ENCODE measurements around the gene ATP6V1C2. TPM values are rescaled to one million over a fixed set of nuclear protein-coding genes. Genes with fewer than 3 reads are reported as not detected.
A peak's percentile ranks its signal among the peaks of the same experiment; 100 is the strongest.

Gene ATP6V1C2
- total and polyA plus RNA-seq, 2 donors (not counting 1 experiment from before 2014, with no cell fraction given) = under 0.01 TPM; not detected in 1

DNA sequence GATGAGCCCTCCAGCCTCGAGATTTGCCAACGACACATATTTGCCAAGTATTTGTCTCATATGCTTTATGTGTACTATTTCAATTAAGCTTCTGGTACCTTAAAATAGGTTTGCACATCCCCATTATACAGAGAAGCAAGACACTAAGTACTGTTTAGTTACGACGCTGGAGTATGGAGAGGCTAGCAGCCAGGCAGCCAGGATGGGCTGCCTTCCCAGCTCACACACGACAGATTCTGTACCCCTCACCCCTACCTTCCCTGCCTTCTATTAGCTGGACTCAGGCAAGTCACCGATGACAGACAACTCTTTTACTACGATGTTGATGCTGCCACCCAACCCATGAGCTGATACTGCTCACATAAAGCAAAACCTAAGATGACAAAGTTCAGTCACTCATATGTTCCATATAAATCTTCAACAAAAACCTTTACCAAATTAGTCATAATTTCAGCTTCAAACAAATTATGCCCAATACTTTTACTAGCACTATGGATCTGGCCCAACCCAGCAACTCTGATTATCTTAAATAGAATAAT lies 74.1 kb downstream of the ATP6V1C2 start:
- Histone ChIP-seq H3K9ac (ENCODE audit: insufficient read depth, low read length) (no peak overlapping the region), H3K27ac (ENCODE audit: insufficient read depth, low read length) (no peak overlapping the region), H4K20me1 (ENCODE audit: control insufficient read depth, extremely low read depth, insufficient read depth, low read length) (peaks cover 1% of the 10 kb centered on the region), H3K9me3 (ENCODE audit: control insufficient read depth, insufficient read depth, low read depth, low read length) (no peaks in the 10 kb centered on the region), H3K4me1 (ENCODE audit: control insufficient read depth, extremely low read depth, insufficient read depth, low read length) (no peaks in the 10 kb centered on the region), H3K36me3 (ENCODE audit: control insufficient read depth, insufficient read depth, low read length) (peaks cover 12% of the 10 kb centered on the region), H2AFZ (ENCODE audit: low read length) (no peak overlapping the region), H3K79me2 (ENCODE audit: control insufficient read depth, insufficient read depth, low read length) (peaks cover 20% of the 10 kb centered on the region), H3K27me3 (ENCODE audit: control insufficient read depth, insufficient read depth, low read length) (no peaks in the 10 kb centered on the region), H3K4me3 (replicated peaks in 1 of 4; ENCODE audit: control extremely low read depth in 1 of 4, insufficient read depth in 1 of 4, low read depth in 3 of 4, low read length in 4 of 4) (no peak overlapping the region), H3K4me2 (ENCODE audit: extremely low read depth, insufficient read depth, low read length) (no peak overlapping the region)
- TF ChIP-seq CTCF (conservative IDR thresholded peaks at IDR 0.05 in 1 of 2, IDR thresholded peaks at IDR 0.05 in 1 of 2; ENCODE audit: low read depth in 1 of 2, low read length in 2 of 2) (no peak), EZH2 (IDR thresholded peaks at IDR 0.05; ENCODE audit: low read length, missing control alignments) (no peak)
- no peak for DNase-seq (ENCODE audit: low read depth in 2 of 2)

DNA sequence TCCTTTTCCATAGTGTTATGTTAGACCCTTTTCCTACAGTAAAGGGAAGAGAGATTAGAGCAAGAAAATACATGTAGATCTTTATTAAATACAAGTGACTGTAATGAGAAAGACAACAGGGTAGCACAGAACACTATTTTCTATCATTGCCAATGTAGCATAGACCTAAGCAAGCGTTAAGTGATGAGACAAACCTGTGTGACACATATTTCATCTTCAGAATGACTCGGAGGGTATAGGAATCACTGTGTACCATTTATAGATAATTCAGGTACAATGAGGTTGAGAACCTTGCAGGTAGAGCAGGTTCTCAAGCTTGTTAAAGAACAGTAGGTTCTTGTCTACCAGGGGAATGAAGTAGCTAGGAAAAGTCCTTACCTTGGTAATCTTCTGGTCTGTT lies 75.3 kb downstream of the ATP6V1C2 start:
- DNase-seq (ENCODE audit: low read depth in 2 of 2) = no peak
- no peak overlapping the region for H3K9ac ChIP-seq (ENCODE audit: insufficient read depth, low read length)
- no peaks in the 10 kb centered on the region for H3K9me3 ChIP-seq (ENCODE audit: control insufficient read depth, insufficient read depth, low read depth, low read length)
- no peaks in the 10 kb centered on the region for H3K27me3 ChIP-seq (ENCODE audit: control insufficient read depth, insufficient read depth, low read length)
- no peak overlapping the region for H3K4me3 ChIP-seq (replicated peaks in 1 of 4; ENCODE audit: control extremely low read depth in 1 of 4, insufficient read depth in 1 of 4, low read depth in 3 of 4, low read length in 4 of 4)
- H3K27ac ChIP-seq (ENCODE audit: insufficient read depth, low read length) = no peak overlapping the region
- TF ChIP-seq CTCF (conservative IDR thresholded peaks at IDR 0.05 in 1 of 2, IDR thresholded peaks at IDR 0.05 in 1 of 2; ENCODE audit: low read depth in 1 of 2, low read length in 2 of 2) = no peak
- no peak for TF ChIP-seq EZH2 (IDR thresholded peaks at IDR 0.05; ENCODE audit: low read length, missing control alignments)
- H3K4me2 ChIP-seq (ENCODE audit: extremely low read depth, insufficient read depth, low read length) = no peak overlapping the region
- H3K79me2 ChIP-seq (ENCODE audit: control insufficient read depth, insufficient read depth, low read length) = peaks cover 28% of the 10 kb centered on the region
- H4K20me1 ChIP-seq (ENCODE audit: control insufficient read depth, extremely low read depth, insufficient read depth, low read length) = peaks cover 4% of the 10 kb centered on the region
- no peaks in the 10 kb centered on the region for H3K4me1 ChIP-seq (ENCODE audit: control insufficient read depth, extremely low read depth, insufficient read depth, low read length)
- peaks cover 17% of the 10 kb centered on the region for H3K36me3 ChIP-seq (ENCODE audit: control insufficient read depth, insufficient read depth, low read length)
- no peak overlapping the region for H2AFZ ChIP-seq (ENCODE audit: low read length)

DNA sequence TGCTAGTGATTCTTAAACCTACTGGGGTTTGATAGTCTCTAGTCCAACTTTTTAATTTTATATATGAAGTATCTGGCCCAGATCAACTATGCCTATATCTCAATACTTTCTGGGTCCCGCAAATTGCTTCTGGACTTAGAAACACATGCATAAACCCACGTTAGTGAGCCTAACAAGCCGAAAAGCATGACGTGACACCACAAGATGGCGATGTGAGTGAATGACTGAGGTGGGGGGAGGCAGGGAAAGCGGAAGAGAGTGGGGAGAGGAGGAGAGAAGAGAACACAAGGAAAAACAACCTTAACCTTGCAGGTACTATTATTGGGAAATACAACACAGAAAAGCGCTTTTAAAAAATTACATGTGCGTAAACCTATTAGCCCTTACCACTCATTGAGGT lies 77.4 kb downstream of the ATP6V1C2 start:
- H3K27me3 ChIP-seq (ENCODE audit: control insufficient read depth, insufficient read depth, low read length) = no peaks in the 10 kb centered on the region
- no peak overlapping the region for H3K27ac ChIP-seq (ENCODE audit: insufficient read depth, low read length)
- no peak overlapping the region for H3K4me3 ChIP-seq (replicated peaks in 1 of 4; ENCODE audit: control extremely low read depth in 1 of 4, insufficient read depth in 1 of 4, low read depth in 3 of 4, low read length in 4 of 4)
- peaks cover 45% of the 10 kb centered on the region for H3K79me2 ChIP-seq (ENCODE audit: control insufficient read depth, insufficient read depth, low read length)
- DNase-seq (ENCODE audit: low read depth in 2 of 2) = no peak
- no peaks in the 10 kb centered on the region for H3K9me3 ChIP-seq (ENCODE audit: control insufficient read depth, insufficient read depth, low read depth, low read length)
- TF ChIP-seq EZH2 (IDR thresholded peaks at IDR 0.05; ENCODE audit: low read length, missing control alignments) = no peak
- peak in 1 of 2 donors; percentile 9 for TF ChIP-seq CTCF (conservative IDR thresholded peaks at IDR 0.05 in 1 of 2, IDR thresholded peaks at IDR 0.05 in 1 of 2; ENCODE audit: low read depth in 1 of 2, low read length in 2 of 2)
- peaks cover 15% of the 10 kb centered on the region for H3K36me3 ChIP-seq (ENCODE audit: control insufficient read depth, insufficient read depth, low read length)
- no peak overlapping the region for H3K4me2 ChIP-seq (ENCODE audit: extremely low read depth, insufficient read depth, low read length)
- H3K4me1 ChIP-seq (ENCODE audit: control insufficient read depth, extremely low read depth, insufficient read depth, low read length) = no peaks in the 10 kb centered on the region
- peaks cover 4% of the 10 kb centered on the region for H4K20me1 ChIP-seq (ENCODE audit: control insufficient read depth, extremely low read depth, insufficient read depth, low read length)
- no peak overlapping the region for H2AFZ ChIP-seq (ENCODE audit: low read length)
- no peak overlapping the region for H3K9ac ChIP-seq (ENCODE audit: insufficient read depth, low read length)
